Stimulated activated CD8-positive, alpha-beta memory T cell treated with anti-CD3 and anti-CD28 coated beads, Interleukin-15, amount 100 ng/mL, for 4 hours (primary cell): ENCODE results near the gene TMEM54.

Source experiments
- DNase-seq, 2 donors: peaks; one replicate each; pipeline ENCODE4 v3.0.0-alpha.2; 2020; ENCODE audit warnings: low read depth in 2 of 2

Gene TMEM54

DNA sequence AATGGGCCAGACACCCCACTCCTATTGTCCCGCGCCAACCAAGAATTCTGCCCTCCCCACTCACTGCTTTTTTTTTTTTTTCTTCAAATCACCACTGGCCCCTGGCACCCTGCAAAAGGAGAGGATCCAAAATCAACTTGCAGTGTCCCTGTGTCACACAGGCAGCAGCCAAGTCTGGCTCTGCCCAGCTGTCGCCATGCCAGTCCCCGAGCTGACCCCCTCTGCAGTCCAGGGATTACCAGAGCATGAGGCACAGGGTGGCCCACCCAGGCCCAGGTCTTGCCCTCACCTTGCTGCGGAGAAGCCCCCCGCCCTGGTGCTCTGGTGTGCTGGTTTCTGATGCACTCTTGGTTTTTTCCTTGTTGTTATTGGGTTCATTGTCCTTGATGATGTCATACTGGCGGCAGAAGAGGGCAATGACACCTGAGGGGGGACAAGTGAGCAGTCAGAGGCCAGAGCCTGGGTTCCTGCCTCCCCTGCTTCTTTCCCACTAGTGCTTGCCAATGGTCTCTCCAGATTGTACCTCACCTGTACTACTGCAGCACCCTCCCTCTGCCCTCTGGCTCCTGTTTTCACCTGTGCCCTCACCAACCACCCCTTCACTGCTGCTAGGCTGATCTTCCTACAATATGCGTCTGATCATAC is 36.7 kb downstream of the TMEM54 start:
- no peak for DNase-seq

DNA sequence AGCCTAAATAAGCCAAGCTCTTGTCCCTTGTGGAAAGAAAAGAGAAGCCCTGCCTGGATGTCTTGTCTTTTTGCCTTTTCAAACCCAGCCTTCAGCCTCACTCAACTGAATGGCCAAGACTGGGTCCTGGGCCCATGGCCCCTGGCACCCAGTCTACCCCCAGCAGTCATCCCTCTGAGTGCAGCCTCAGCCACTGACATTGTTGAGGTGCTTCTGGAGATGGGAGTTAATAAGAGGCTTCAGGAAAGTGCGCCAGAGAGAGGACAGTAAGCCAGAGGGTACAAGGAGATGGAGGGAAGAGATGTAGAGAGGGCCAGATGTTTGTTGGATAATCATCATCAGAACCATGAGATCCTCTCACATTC is 37.3 kb downstream of the TMEM54 start:
- no peak for DNase-seq

DNA sequence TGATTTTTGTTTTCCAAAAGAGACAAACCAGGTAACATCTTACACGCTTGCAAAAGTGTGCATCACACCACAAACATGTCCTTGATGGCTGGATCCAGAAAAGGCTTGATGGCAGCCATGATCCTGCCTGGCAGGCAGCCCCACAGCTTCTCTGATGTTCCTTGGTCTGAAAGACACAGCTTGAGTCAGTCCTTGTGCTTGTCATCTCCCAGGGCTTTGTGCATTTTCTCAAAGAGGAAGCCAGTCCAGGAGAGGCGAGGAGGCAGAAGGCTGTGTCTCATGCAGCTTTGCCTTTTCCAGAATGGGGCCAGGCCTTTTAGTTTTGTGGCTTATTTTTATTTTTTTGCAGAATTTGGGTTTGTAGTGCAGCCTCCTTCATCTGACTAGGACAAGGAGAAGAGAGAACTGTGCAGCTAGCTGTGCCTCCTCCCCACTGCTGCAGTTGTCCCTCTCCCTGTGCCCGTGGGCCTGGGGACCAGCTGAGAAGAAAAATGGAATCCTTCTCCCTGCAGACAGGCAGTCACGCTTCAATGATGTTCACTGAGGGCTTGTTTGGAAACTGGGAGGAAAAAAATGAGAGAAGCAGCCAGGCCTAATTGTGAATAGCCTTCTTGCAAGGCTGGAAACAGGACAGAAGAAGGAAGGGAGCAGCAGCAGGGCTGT is 37.8 kb downstream of the TMEM54 start:
- no peak for DNase-seq

GRCh38 chr1:32861904-32862695 is 39.1 kb downstream of the TMEM54 start:
- no peak for DNase-seq

GRCh38 chr1:32860566-32860965 is 40.6 kb downstream of the TMEM54 start:
- DNase-seq: no peak

- no peak for DNase-seq
These were observed 41.3 kb downstream of the TMEM54 start for GRCh38 chr1:32859915-32860314.

GRCh38 chr1:32858791-32859190 is 42.4 kb downstream of the TMEM54 start:
- DNase-seq: no peak

DNA sequence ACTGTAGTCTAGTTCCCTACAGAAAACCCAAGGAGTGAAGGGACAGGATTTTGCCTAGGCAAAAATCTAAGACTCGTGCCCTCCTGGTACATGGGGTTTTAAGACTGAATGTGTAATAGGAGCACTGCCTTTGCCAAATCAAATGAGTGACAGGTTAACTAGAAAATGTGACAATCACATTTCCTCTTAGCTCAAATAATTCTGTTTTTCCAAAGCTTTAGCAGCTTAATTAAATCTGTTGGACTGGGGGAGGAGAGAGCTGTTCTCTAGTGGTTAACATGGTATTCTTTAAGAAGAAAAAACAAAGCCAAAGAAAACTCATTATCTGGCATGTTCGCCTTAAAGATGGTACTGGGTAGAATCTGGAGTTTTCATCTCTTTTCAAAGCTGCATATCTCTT is 43.1 kb downstream of the TMEM54 start:
- no peak for DNase-seq

- DNase-seq: no peak
These were observed 45.1 kb downstream of the TMEM54 start for GRCh38 chr1:32855861-32856617.

DNA sequence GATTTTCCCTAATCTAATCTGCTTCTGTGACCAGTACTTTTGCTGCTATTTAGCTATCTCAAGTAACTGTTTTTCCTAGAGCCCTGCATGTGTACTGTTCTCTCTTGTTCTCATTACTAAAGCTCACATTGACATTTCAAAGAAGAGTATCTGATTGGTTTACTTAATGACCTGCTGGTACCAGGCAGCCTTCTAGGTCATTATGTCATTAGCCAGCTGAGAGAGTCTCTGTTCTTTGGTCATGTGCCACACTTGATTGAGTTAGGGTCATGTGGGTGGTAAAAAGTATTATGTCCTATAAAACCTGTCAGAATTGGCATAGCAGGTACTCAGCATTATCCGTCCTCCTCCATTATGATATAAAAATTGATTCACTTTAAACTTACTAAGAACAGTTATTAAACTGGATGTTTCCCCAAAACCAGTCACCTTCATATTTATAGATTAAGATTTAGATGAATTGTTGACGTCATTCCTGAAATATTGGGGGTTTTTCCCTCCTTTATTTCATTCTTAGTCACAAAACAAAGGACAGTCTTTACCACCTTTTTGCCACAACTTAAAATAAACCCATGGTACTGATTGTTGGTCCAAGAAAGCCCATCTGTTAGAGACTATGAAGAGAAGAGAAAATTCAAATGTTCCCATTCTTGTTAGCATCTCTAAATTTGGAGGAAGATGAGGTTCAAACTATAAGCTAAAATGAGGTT is 52.7 kb downstream of the TMEM54 start:
- no peak for DNase-seq
